Fibroblast of lung (primary cell): Measurements from ENCODE around the gene ERGIC1.

Experiments used
- CTCF ChIP-seq, 2 donors: IDR thresholded peaks in 1 of 2; conservative IDR thresholded peaks in 1 of 2; 1 replicate in 1 of 2; 2 replicates in 1 of 2; pipeline ENCODE4 v1.5.1; 2011 to 2012; ENCODE audit warnings: low read length in 2 of 2, control low read depth in 1 of 2, inconsistent platforms in 1 of 2, low read depth in 1 of 2, mild to moderate bottlenecking in 1 of 2
- EZH2 ChIP-seq: IDR thresholded peaks from 2 replicates; pipeline ENCODE4 v1.5.1; 2012; ENCODE audit warnings: low read length, control low read depth, mild to moderate bottlenecking; ENCODE audit errors: missing control alignments

DNA sequence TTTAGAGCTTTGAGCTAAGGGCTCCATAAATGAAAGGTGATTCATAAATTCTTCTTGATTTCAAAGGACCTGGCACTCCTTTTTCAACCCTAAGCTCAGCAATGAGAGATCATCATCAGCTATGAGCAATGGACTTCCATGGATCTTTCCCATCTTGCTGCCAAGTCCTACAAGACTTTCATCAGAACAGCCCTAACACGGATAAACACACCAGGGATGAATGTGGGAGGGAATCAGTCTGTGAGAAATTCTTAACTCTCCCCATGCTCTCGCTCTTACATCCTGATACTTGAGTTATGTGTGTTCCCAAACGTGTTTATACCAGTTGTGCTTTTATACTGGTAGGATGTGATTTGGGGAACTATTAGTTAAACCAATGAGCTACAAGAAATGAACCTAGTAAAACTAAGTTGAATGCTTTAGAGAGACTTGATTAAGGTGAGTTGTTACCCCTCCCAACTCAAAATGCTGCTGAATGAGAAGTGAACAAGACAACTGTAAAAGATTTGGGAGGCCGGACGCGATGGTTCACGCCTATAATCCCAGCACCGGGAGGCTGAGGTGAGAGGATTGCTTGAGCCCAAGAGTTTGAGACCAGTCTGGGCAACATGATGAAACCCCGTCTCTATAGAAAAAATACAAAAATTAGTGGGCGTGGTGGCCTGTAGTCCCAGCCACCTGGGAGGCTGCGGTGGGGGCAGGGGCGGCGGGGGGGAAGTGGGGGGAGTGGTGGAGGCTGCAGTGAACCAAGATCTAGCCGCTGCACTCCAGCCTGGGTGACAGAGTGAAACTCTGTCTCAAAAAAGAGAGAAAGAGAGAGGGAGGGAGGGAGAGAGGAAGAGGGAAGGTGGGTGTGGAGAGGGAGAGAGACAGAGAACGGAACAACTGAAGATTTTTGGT lies 120.0 kb downstream of the ERGIC1 start:
- TF ChIP-seq EZH2 (no peak), CTCF (conservative IDR thresholded peaks at IDR 0.05 in 1 of 2, IDR thresholded peaks at IDR 0.05 in 1 of 2; ENCODE audit: low read depth in 1 of 2, low read length in 2 of 2) (no peak)
